Glomerular visceral epithelial cell (primary cell): Measurements from ENCODE around the gene LUC7L.
"Not testable (repeated sequence)": the region's sequence is repeated elsewhere in the genome, so short reads cannot be mapped to it uniquely, and the experiment has no call there.

Experiments used
- DNase-seq: peaks from one replicate; pipeline ENCODE4 v3.0.0-alpha.2; 2016; ENCODE audit errors: extremely low spot score

Gene LUC7L

GRCh38 chr16:179211-180092 lies 49.8 kb downstream of the LUC7L start:
- DNase-seq = no peak

GRCh38 chr16:178668-179015 lies 50.6 kb downstream of the LUC7L start:
- DNase-seq = no peak

GRCh38 chr16:177981-178667 lies 51.1 kb downstream of the LUC7L start:
- no peak for DNase-seq

GRCh38 chr16:177394-177822 lies 51.8 kb downstream of the LUC7L start:
- no peak for DNase-seq

GRCh38 chr16:176477-177382 lies 52.5 kb downstream of the LUC7L start, which contains the start of gene HBA1:
HBA1 (plus strand) TSS chr16:176680; CDS start chr16:176717, 37 bp downstream.
- DNase-seq = not testable (repeated sequence)

- not testable (repeated sequence) for DNase-seq
These were observed 53.2 kb downstream of the LUC7L start for GRCh38 chr16:176006-176405.

- no peak for DNase-seq
These were observed 54.0 kb downstream of the LUC7L start for GRCh38 chr16:175011-175949.

- DNase-seq = not testable (repeated sequence)
These were observed 55.1 kb downstream of the LUC7L start for GRCh38 chr16:173928-174769.

- DNase-seq = not testable (repeated sequence)
These were observed 55.9 kb downstream of the LUC7L start for GRCh38 chr16:173211-173854.

- DNase-seq = not testable (repeated sequence)
These were observed 56.8 kb downstream of the LUC7L start, which contains the start of gene HBA2 for GRCh38 chr16:172374-172941. HBA2 (plus strand) TSS chr16:172876; CDS start chr16:172913, 37 bp downstream.

- DNase-seq = no peak
These were observed 58.5 kb downstream of the LUC7L start for GRCh38 chr16:170788-171187.

GRCh38 chr16:170088-170507 lies 59.2 kb downstream of the LUC7L start:
- DNase-seq = not testable (repeated sequence)

- no peak for DNase-seq
These were observed 60.2 kb downstream of the LUC7L start for GRCh38 chr16:169014-169413.

- DNase-seq = no peak
These were observed 60.8 kb downstream of the LUC7L start for GRCh38 chr16:168424-168823.

- DNase-seq = no peak
These were observed 62.0 kb downstream of the LUC7L start for GRCh38 chr16:167122-167690.

- DNase-seq = no peak
These were observed 62.7 kb downstream of the LUC7L start for GRCh38 chr16:166375-167121.

GRCh38 chr16:165539-166374 lies 63.5 kb downstream of the LUC7L start, which contains the start of gene HBM:
HBM (plus strand) TSS chr16:165978; CDS start chr16:165998, 20 bp downstream.
- no peak for DNase-seq
